Stimulated activated CD8-positive, alpha-beta memory T cell treated with anti-CD3 and anti-CD28 coated beads, Interleukin-2, amount 100 ng/mL, for 48 hours (primary cell): ENCODE results near the gene CUBN.
"Not testable (repeated sequence)": the region's sequence is repeated elsewhere in the genome, so short reads cannot be mapped to it uniquely, and the experiment has no call there.

Source experiments
- DNase-seq, 2 donors: peaks; one replicate each; pipeline ENCODE4 v3.0.0-alpha.2; 2020; ENCODE audit warnings: low read depth in 2 of 2

Gene CUBN

DNA sequence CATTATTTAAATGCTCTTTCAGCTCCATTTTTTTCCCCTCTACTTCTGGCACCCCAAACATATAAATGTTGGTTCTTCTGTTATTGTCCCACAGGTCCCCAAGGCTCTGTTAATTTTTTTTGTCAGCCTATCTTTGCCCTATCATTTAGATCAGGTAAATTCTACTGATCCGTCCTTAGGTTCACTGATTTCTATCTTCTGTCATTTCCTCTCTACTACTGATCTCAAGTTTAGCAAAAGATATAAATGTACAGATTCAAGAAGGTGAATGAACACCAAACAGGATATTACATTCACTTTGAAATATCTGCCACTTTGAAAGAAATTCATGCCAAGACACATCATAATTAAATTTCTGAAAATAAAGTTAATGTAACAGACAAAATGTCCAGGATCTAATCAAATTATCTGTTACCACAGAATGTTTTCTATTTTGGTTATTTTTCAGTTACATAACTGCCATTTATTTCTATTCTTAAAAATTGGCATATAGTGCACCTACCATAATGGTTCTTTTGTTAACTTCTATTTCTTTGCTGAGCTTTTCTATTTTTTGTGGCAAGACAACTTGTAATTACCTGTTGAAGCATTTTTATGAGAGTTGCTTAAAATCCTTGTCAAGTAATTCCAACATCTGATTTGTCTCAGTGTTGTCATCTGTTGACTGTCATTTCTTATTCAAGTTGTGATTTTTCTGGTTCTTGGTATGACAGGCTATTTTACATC is 12.1 kb upstream of the CUBN start:
- no peak for DNase-seq

DNA sequence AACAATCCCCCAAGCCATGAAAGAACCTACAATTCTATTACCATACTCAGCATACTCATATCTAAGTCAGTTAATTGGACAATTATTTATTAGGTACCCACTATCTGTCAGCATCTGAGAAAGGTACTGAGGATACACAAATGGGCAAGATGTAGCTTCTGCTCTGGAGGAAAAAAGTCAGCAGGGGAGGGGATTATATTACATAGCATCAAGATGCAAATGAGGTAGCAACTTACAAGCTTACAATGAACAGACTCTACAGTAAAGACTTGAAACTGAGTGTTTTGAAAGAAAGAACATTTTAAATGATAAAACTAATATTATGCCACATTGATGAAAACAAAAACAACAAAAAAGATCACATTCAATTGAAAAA is 10.8 kb upstream of the CUBN start:
- DNase-seq: no peak

GRCh38 chr10:17138460-17139042 is 8.9 kb upstream of the CUBN start:
- DNase-seq: no peak

- no peak for DNase-seq
Observed at GRCh38 chr10:17134737-17135260, 5.2 kb upstream of the CUBN start.

DNA sequence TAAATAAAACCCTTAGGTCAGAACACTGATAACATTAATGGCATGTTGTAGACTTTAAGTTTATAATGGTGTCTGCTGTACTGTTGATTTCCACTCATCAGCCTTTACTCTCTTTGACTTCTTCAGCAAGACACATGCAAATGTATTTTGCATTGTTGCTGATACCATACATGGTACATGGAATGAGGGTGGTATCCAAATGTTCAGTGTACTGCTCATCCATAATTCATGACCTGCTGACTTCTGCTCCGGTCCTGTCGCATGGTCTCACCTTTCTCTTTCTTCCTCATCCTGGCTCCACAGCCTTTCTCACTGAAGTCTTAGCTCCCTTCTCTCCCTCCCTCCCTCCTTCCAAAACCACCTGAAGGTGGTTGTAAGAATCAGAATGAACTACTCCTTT is 4.7 kb upstream of the CUBN start:
- DNase-seq: no peak

- no peak for DNase-seq
Observed at GRCh38 chr10:17128261-17128660, 1.4 kb downstream of the CUBN start.

DNA sequence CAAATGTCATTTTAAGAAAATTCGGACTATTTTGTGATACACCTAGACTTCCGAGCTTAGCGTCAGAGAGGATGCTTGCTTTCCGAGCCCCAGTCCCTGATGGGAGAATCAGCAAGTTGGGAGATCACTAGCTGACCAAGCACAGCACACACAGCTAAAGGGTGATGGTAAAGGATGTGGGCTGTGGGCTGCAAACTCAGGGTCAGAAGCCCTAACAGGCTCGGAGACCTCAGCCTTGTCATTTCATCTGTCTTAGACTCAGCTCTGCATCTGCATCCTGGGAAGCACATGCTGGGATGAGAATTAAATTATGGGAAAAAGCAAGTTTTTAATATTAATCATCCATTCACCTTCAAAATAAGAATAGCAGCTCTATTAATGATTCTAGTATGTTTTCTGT is 3.3 kb downstream of the CUBN start:
- no peak for DNase-seq

GRCh38 chr10:17125206-17125893 is 4.3 kb downstream of the CUBN start:
- no peak for DNase-seq

DNA sequence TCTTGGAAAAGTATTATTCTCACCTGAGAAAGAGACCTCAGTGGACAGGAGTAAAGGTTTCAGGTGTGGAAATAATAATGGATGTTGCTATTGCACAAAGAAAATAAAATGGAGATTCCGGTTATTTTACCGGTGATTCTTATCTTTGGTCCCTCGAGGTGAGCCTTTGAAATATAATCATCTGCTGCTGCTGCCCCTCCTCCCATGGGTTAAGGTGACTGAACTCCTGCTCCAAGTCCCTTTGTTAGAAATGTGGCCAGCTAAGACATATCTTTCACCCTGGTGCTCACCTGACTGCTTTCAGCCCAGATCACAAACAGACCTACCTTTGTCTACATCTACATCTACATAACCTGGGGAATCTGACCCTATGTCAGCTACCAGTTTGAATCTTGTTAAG is 5.7 kb downstream of the CUBN start:
- no peak for DNase-seq

- DNase-seq: no peak
Observed at GRCh38 chr10:17122726-17123661, 6.6 kb downstream of the CUBN start.

- no peak for DNase-seq
Observed at GRCh38 chr10:17122052-17122451, 7.6 kb downstream of the CUBN start.

GRCh38 chr10:17120694-17121093 is 8.9 kb downstream of the CUBN start:
- DNase-seq: no peak

DNA sequence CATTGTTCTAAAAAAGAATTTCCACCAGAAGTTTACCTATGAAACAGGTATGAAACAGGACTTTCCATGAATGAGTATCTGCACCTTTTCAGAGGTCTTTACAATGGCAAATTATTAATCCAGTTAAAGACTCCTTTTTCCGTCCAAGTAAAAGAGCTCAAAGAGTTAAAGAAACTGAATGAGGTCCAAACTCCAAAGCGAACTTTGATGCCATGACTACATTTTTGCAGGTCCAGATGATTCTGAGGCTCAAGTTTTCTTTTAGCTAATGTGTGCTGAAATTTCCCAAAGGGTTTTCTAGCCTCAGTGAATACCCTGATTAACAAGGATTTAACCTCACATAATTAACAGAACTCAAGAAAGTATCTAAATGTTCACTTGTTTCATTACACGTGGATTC is 9.8 kb downstream of the CUBN start:
- DNase-seq: no peak

DNA sequence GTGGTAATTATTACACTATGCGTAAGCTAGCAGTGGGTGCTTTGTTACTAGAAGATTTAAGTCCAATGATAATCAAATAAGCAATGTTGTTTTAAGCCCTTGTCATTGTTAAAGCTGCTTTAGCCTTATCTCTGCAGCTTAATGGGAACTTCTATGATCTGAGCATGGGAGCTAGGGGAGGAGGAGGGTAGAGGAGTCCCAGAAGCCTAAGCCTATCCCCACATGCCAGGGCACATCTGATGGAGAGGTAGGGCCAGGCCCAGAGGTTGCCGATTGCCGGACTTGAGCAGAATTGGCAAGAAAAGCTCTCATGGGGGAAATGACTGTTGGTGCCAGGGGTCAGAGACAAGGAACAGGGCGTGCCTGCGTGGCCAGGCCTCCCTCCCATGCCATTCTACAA is 13.4 kb downstream of the CUBN start:
- DNase-seq: no peak

DNA sequence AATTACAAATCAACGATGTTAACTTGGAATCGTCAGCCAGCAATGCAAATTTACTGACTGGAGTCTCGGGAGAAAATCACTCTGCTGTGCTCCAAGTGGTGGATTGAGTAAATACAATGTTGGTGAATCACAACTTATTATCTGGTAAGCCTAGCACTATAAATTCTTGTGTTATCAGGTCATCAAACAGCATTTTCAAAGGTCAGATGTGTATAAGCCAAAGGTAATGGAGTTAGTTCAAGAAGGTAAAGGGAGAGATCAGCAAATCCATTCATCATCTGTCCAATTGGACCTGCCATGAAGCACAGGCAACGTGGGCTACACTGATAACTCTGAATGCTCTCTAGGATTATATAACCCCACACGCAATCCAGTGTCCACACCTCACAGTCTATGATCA is 13.9 kb downstream of the CUBN start:
- no peak for DNase-seq

DNA sequence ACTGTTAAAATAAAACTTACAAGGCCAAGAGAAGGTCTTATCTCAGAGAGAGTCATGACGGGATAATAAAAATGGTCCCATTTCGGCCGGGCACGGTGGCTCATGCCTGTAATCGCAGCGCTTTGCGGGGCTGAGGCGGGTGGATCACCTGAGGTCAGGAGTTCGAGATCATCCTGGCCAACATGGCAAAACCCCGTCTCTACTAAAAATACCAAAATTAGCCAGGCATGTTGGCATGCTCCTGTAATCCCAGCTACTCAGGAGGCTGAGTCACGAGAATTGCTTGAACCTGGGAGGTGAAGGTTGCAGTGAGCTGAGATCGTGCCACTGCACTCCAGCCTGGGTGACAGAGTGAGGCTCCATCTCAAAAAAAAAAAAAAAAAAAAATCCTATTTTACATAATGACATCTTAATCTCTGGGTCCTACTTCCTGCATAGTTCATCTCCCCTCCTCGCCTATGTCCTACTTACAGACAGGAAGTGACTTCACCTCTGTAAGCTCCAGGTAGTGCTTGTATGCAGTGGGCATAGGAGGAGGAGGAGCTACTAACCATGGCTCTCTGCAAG is 14.7 kb downstream of the CUBN start:
- not testable (repeated sequence) for DNase-seq

GRCh38 chr10:17113889-17114540 is 15.6 kb downstream of the CUBN start:
- DNase-seq: no peak

DNA sequence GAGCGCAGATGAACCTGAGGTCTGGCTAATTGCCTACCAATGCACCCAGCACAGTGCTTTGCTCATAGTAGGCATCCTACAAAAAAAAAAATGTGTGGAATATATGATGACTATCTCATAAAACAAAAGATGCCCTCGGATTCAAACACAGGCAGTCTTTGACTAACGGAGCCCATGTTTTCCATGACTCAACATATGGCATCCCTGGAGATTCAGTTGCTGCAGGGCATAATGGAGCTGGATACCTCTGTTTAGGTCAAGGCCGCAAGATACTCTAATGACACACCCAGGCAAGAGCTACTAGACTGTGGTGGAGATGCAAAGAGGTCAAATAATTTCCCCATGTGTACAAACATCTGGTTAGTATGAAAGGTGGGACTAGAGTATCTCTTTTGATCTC is 16.3 kb downstream of the CUBN start:
- no peak for DNase-seq

GRCh38 chr10:17112566-17112965 is 17.0 kb downstream of the CUBN start:
- no peak for DNase-seq

GRCh38 chr10:17109475-17110207 is 20.0 kb downstream of the CUBN start:
- DNase-seq: no peak
